HT1080 (cell line): ENCODE measurements around the gene HOXA2. TPM values are rescaled to one million over a fixed set of nuclear protein-coding genes. Genes with fewer than 3 reads are reported as not detected.

Experiments used
- DNase-seq: peaks from one replicate; pipeline ENCODE4 v3.0.0-alpha.2; 2015; ENCODE audit warnings: low read depth
- total RNA-seq: library from RNA; depleted of rRNA; stranded (reverse); fragments of >200 nt; shearing (Covaris generic); gene quantifications from 2 replicates; pipeline ENCODE4 v1.2.3, GENCODE V29; 2014

Gene HOXA2
- total RNA-seq, 1 experiment from 2014 or later = not detected

DNA sequence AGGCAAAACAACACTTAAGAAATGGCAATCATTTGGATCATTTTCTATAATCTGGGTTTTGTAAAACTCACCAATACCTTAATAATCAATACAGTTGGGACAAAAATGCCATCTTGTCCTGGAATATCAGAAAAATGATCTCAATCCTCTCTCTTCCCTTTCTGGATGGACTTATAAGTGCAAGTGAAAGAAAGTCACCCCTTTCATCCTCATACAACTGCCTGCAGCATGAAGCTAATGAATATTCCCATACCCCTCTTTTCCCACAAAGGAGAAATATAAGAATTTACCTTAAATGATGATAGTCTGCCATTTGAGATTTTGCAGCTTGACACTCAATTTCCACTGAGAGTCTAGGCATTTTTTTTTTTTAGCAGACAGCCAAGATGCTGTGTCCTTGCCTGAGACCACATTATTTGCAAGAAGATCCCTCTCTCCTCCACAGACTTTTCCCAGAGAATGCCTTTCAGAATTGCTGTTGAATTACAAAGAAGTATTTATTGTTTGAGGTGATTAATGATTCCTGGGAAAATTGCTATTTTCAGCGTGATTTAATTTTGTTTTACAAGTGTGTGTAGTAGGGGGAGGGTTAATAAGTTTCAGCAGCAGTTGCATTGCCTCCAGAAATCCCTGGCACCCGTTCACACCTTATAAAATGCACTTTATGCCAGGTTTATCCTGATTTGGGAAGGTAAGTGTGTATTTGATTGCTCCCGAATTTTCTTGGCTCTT is 24.3 kb upstream of the HOXA2 start:
- no peak for DNase-seq

DNA sequence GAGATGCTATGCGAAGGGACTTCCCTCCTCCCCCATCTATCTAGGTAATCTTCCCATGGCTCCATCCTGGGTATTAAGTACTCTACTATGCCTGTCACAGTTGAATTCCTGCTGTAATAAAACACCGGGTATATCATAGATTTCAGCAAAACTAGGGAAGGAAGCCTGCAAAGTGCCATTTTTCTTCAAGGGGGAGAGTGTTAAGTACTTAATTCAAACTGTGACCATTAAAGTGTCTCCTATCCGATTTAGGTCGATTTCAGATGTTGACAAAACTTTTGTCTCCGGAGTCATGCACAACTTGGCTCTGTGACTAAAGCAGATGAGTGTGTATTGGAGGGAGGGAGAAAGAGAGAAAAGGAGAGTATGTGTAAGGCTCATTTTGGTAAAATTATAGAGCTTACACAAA is 23.5 kb upstream of the HOXA2 start:
- DNase-seq = no peak

DNA sequence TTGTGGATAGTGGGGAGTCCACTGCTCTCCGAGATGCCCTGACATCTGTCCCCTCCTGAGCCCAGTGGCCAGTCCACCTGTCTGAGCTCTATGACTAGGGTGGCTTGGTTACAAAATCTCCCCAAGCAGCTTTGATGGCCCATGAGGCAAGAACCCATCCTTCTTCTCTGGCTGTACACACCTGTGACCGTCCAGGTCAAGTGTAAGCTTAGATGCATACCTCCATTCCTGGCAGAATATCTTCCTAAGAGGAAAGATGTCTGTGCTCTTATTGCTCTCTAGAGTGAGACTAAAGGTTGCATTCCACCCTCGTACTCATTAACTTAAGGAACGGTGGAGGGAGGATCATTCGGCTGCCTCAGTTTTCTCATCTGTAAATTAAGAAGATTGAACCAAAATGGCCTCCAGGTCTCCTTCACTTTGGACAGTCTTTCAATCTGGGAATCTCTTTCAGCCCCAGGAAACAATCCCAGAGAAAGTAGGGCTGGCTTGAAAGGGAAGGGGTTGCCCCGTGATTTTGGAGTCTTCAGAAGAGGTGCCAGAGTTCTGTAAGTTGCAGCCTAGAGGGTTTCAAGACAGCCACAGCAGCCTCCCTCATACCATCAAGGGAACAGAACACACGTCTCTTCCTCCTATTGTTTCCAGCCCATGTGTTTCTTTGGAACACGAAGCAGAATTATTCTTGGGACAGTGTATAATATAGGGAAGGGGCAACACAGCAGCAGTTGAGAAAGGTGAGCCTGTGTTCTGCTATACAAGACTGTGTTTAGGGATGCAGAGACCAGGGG is 22.6 kb upstream of the HOXA2 start:
- no peak for DNase-seq

DNA sequence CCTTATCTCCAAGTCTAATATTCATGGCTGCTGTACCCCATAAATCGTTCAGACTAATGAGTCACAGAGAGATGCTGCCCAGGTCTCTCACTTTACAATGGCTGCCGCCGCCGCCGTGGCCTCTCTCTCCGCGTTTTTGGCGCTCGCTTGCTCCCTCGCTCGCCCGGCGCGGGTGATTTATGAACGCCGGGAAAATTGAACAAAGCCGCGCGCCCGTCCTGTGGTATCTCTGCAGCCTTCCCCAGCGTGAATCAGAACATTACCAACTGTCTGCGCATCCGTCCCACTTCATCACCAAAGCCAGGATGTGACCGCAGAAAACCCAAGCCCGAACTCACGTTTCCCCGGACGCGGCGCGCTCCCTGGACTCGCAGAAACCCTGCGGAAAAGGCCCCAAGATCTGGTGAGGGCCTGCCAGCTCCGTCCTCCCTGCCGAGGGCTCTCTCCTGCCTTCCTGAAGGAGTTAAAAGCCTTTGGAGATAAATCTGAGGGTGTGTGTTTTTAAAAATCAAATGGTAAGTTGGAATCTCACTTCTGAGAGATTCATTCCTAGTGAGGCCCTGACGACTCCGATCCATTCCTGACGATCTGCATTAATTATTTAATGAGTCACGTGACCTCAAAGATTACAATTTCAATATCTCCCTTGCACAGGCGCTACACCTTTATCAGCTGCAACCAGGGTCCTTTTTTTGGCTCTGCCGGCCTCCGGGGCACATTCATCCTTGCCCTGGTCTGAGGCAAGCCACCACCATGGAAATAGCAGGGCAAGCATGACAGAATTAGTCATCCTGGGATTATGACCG is 21.8 kb upstream of the HOXA2 start:
- DNase-seq = no peak

DNA sequence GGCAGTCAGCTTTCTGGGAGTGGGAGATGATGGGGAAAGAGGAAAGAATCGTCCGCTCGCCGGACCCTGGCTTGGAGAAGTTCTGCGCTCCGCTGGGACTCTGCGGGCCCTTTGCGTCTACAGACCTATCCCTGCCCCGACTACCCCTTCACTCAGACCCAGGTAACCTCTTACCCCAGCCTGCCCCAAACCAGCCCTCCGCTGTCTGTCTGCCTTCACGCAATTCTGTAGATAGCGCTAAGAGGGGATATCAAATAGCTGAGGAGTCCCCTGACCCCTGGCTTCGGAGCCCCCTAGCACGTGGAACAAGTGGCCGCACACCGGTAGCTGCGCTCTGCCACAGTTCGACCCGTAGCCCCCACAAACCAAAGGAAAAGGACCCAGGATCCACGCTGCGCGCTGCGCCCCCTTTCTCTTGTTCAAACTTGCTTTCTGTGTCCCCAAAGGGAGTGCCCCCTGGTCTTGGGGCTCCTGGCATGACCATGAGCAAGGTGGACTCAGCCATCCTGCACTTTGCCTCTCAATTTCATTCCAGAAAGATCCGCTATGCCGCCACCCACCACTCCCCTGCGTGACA is 21.1 kb upstream of the HOXA2 start:
- DNase-seq = no peak

DNA sequence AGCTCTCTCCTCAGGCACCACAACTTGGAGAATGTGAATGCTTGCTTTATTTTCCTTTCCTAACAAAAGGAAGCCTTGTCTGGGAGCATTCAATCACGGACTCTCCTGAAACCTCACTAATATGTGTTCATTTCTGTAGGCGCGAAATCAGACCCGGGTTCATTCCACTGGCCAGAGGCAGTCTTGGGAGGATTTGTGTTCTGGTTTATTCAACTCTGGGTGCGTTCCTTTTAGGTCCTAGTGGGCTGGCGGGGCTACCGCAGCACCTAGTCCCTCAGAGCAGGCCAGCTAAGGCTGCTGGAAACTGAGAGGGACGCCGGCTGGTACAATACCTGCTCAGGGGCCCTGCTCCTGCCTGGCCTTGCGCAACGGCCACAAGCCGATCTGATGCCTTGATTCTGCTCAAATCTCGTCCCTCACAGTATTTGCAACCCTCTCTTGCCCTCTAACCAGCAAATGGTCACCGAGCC is 20.6 kb upstream of the HOXA2 start:
- DNase-seq = no peak

DNA sequence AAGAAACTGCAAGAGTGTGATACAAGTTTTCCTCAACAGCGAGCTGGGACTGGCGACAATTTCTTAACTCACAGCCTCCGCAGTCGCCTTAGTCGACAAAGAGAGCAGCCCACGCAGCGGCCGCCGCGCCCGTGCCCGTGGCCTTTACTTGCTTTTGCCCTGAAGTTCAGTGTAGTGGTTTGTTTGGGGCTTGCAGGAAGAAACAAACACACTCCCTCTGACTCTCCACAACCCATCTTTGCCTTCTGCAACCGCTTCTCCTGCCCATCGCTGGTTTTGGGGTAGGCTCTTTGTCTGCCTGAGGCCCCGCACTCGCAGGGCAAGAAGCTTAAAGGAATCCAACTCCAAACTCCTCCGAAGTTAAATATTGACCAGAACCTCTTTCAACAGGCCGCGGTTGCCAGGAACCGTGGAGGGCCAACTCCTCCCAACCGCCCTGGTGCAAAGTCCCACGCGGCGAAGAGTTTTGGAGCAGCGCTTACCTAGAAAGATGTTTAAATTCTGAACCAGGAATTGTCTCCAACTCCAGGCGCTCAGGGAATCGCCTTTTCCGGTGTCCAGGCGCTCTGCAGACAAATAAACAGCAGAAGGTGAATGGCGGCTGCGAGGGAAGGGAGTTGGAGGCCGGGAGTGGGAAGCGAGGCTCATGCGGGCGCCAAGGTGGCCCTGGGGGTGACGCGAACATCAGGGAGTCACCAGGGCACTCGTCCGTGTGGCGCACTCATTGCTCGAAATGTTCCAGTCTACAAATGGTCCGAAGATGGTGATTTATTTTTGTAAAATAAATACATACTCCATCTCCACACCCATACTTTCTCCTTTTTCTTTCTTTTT is 19.8 kb upstream of the HOXA2 start:
- no peak for DNase-seq

DNA sequence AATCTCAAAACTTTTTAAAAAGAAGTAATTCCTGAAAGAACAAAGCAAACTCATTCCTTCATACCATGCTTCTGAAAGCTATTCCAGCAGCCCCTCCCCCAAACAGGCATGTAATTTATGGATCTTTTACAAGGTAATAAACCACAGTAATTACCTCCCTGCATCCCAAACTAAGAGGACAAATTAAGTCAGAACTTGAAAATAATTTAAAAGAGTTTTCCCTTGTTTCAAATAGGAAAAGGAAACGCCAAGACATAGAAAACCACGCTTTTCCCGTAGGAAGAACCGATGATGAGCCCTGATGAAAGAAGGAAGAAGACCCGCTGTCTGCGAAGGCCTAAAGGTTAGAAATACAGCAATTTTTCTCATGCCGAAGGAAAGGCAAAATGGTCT is 19.2 kb upstream of the HOXA2 start:
- no peak for DNase-seq

DNA sequence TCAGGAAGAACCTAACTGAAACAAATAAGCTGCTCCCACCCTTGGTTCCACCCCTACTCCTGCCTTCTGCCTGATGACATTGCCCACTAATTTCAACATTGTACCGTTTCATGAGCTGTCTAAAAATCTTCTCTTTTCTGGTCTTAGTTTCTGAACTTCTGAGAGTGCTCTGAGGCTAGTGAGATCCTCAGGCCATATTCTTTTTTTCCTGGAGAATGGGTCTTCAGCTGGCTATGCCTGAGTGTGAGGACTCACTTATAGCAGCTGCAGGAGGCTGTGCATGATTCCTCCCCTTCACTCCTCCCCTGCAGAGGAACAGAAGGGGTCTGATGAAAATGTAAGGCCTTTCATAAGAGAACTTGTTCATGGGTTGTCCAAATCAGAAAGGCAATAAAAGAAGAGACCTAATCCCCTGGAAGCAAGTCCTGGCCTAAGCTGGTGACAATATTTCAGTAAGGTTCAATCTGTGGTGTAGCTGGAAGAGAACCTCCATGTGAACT is 17.0 kb upstream of the HOXA2 start:
- no peak for DNase-seq

DNA sequence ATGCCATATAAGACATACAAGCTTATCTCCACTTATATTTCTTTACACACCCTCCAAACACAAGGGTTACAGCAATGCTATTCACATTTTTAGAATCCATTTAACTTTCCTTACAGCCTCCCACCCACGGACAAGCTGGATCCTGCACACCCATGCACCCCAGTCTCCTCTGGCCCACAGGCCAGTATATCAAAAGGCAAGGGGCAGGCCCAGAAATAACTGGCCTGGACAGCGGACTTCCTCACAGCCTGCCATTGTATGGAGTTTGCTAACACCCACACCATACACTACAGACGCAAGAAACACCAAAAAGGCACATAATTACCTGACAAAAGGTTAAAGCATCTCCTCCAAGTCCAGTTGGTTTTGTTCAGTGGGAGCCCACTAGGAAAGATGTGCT is 16.1 kb upstream of the HOXA2 start:
- no peak for DNase-seq

DNA sequence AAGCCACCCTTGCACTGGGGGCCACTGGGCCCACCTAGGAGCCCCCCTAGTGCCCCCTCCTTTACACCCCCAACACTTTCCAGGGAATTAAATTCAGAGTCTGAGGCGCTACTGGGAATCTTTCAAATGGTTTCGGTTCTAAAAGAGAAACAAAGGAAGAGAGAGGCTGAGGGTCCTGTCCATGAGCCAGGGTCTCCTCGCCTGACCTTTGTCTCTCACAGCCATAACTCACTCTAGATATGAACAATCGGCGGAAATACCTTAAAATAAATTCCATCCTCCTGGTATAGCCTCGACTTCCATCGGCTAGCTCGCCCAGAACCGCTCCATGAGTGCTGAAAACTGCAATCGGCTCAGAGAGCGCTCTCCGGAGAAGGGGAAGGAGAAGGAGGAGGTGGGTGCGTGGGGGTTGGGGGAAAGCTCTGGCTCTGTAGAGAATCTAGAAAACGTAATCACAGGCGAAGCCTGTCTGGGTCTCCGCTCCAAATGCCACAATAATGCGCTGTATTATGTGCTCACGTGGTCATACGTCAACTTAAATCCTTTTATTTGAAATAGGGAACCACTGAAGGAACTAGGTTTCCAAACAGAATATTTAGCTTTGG is 15.5 kb upstream of the HOXA2 start:
- DNase-seq = no peak

DNA sequence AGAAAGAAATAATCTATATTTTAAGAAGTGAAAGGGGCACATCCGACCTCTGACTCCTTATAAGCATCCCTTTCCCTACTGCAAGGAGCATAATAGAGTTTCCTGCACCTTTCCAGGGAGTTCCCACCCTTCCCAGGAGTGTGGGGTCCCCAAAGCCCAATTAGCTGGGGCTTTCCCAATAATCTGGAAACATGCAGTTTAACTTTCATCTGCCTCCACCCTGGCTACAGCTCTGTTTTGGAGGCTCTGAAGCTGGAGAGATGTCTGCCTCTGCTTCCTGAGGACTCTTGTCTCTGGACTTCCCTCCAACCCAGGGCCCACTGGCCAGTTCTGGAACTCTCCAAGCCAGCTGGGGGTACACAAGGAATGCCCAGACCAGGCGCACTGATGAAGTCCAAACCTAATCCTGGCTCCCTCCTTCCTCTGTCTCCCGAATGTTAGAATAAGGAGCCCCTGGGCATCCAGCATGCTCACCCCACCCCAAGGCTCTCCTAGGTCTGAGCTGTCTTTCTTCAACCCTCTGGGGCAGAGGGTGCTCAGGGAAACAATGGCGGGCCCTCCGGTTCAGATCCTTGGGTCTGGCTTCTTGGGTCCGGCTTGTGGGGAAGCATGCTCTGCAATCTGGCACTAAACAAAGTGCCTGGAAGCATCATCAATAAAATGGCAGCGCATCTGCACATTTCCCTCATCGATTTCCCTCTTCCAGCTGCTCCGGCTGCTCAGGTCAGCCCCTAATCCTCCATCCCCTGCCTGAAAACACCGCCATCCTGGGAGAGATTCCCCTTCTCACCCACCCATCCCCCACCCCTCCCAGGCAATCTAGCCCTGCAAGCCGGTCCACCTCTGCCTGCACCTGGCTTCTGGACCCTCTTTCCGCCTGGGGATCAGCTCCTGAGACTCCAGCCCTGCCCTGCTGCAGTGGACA is 14.7 kb upstream of the HOXA2 start:
- DNase-seq = no peak

DNA sequence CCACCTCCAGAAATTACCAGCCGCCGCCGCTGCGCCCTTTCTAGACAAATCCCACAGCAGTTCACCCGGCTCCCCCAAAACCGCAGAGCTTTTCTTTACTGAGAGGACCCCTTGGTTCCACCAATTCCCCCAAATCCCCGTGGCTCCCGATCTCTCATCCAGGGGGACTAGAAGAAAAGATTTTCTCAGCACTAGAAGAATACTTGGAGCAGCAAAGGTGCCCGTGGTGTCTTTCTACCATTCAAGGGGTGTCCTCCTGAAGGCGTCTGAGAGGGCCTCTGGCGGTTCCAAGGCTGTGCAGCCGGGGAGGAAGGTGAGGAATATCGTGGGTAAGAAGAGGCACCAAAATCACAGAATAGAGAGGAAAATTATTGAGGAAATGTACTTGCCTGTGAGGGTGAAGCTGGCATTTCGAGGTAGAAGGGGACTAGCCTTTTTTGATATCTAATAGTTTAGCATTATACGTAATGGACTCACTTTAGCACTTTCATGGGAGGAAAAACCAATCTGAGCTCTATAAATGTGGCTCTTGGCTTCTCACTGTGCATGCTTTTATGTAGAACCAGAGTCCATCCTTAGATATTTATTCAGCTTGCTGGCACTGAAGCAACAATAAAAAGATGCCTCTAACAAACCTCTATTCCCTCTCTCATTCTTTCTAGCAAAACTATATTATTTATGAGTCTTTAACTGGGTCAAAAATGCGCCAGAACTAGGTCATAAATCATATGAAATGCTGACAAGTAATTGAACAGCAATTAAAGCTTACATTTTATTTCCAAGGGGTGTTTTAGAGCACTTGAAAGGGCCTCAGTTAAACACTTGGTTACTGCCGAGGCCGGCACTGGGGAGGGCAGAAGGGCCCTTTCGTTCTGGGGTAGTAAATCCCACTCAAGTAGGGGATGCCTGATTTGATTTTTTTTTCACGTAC is 13.8 kb upstream of the HOXA2 start:
- DNase-seq = no peak

DNA sequence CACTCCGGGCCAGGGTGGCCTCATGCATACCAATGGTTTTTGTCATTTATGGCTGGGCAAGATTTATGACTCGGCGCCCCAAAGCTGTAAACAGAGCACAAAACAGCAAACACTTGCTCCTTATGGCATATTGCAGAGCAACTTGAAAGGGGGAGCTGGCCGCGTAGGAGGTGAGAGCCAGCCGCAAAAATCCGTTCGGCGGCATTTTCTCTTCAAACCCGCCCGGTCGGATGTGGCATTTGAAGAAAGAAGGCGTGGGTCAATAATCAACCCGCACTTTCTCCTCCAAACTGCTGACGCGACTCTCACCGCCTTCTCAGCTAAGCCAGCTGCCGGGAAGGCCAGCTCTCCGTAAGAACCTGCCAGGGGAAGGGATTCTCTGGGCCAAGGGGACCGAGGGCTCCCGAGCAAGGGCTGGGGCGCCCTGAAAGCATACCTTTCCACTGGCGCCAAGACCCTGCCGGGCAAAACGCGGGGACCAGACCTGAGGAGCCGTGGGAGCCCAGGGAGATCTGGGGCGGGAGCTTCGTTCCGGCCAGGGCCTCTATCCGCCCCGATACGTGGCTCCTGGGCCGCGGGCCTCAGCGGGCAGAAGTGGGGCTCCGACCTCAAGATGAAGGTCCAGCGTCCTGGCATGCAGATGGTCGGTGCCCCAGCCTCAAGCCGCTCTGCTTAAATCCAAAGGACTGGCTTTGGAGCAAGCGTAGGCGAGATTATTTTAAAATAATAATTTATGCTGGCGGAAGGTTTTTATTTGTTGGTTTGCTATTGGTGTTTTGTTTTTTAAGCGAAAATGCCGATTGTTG is 12.9 kb upstream of the HOXA2 start:
- no peak for DNase-seq

DNA sequence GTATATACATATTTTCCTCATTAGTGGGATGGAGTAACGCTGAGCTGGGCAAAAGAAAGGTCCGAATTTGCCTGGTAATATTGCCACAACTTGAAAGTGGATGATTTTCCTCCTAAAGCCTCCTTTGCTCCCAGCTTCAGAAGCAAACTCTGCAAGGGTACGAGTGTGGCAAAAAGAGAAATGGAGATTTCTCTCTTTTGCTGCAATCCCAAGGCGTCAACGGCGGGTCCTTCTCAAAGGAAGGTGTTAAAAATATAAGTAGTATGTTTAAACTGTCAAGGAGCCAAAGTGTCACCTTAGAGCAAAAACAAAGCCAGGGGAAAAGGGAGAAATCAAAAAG is 12.4 kb upstream of the HOXA2 start:
- DNase-seq = no peak

DNA sequence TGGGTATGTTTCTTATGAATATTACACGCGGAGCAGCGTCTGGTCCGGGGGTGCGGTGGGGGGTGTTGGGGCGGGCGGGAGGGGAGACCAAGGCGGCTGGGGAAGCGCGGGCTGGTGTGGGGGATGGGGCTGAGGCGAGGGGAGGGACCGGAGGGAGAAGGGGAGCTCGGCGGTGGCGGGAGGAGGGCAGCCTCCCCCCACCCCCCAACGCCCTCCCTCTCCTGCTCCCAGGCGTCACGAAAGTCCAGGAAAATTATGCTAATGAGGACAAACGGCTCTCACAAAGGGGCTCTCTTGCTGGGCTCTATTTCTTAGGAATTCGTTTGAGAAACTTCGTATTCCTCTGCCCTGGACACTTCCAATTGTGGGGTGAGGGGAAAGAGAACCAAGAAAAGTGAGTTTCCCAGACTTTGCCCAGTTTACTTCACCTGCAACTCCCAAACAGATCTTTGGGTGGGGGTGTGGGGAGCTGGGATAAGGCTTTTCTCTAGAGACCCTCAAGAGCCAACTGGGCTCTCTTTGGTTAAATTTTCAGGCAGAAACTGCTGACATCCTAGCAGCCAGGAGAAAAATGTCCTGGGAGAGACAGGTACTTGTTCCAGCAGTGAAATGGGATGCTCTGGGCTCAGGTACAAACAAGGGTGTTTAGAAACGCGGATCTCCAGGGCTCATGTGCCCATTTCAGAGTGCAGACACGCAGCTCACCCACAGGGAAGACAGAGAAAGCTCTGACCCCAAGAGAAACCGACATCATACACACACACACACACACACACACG is 11.7 kb upstream of the HOXA2 start:
- DNase-seq = no peak
